ENCODE measurements around the gene INPP5K. TPM values are rescaled to one million over a fixed set of nuclear protein-coding genes. Genes with fewer than 3 reads are reported as not detected.

Gene INPP5K
- total RNA-seq, 6 experiments from 2014 or later, result 12.7 to 22.6 (median 18.2) TPM

- Histone ChIP-seq H3K4me1 (no peaks in the 10 kb centered on the region), H3K4me3 (no peak overlapping the region), H3K9me3 (no peaks in the 10 kb centered on the region), H3K36me3 (peaks cover 0 to 47% (median 16%) of the 10 kb centered on the region in 4 donors), H3K27me3 (no peaks in the 10 kb centered on the region), H3K27ac (no peak overlapping the region)
- WGBS (ENCODE audit: insufficient coverage, low coverage, low lambda C conversion rate, missing lambda C conversion rate), result 92% methylated on average over 9 of the region's 15 CpGs
- peak in 1 of 3 donors; percentile 45 for DNase-seq
- intact Hi-C loops (cut with DNase I), result no loop called here
- TF ChIP-seq CTCF (IDR thresholded peaks at IDR 0.05) (no peak), POLR2A (IDR thresholded peaks at IDR 0.05) (no peak)
- no peak for ATAC-seq
These were observed 41.0 kb downstream of the INPP5K start for GRCh38 chr17:1475321-1475854.

- Histone ChIP-seq H3K4me3 (no peak overlapping the region), H3K9me3 (no peaks in the 10 kb centered on the region), H3K27ac (no peak overlapping the region), H3K36me3 (peaks cover 0 to 41% (median 17%) of the 10 kb centered on the region in 4 donors), H3K27me3 (no peaks in the 10 kb centered on the region), H3K4me1 (no peaks in the 10 kb centered on the region)
- 98% methylated on average over 11 of the region's 31 CpGs for WGBS (ENCODE audit: insufficient coverage, low coverage, low lambda C conversion rate, missing lambda C conversion rate)
- intact Hi-C loops (cut with DNase I), result no loop called here
- peak in 2 of 4 donors; percentile 12 to 49 for ATAC-seq
- TF ChIP-seq POLR2A (IDR thresholded peaks at IDR 0.05), result no peak
- TF ChIP-seq CTCF (IDR thresholded peaks at IDR 0.05), result no peak
- DNase-seq, result peak in 2 of 3 donors; percentile 46 to 51
These were observed 41.8 kb downstream of the INPP5K start for GRCh38 chr17:1474402-1475189.

GRCh38 chr17:1473841-1474240 lies 42.6 kb downstream of the INPP5K start:
- no peaks in the 10 kb centered on the region for H3K9me3 ChIP-seq
- intact Hi-C loops (cut with DNase I), result no loop called here
- no peak overlapping the region for H3K4me3 ChIP-seq
- no peak for DNase-seq
- peaks cover 0 to 34% (median 14%) of the 10 kb centered on the region in 4 donors for H3K36me3 ChIP-seq
- no peak overlapping the region for H3K27ac ChIP-seq
- TF ChIP-seq POLR2A (IDR thresholded peaks at IDR 0.05), result no peak
- no peak for TF ChIP-seq CTCF (IDR thresholded peaks at IDR 0.05)
- H3K4me1 ChIP-seq, result peaks cover 0 to 6% (median 1%) of the 10 kb centered on the region in 4 donors
- no peaks in the 10 kb centered on the region for H3K27me3 ChIP-seq
- ATAC-seq, result no peak
- WGBS (ENCODE audit: insufficient coverage, low coverage, low lambda C conversion rate, missing lambda C conversion rate), result 75% methylated on average over 5 of the region's 10 CpGs

- Histone ChIP-seq H3K27ac (no peak overlapping the region), H3K9me3 (no peaks in the 10 kb centered on the region), H3K27me3 (no peaks in the 10 kb centered on the region), H3K36me3 (peaks cover 0 to 27% (median 11%) of the 10 kb centered on the region in 4 donors), H3K4me1 (peaks cover 0 to 13% (median 5%) of the 10 kb centered on the region in 4 donors), H3K4me3 (no peak overlapping the region)
- 60% methylated on average over 1 of the region's 11 CpGs for WGBS (ENCODE audit: insufficient coverage, low coverage, low lambda C conversion rate, missing lambda C conversion rate)
- intact Hi-C loops (cut with DNase I), result no loop called here
- TF ChIP-seq POLR2A (IDR thresholded peaks at IDR 0.05), result no peak
- peak in 1 of 4 donors; percentile 14 for TF ChIP-seq CTCF (IDR thresholded peaks at IDR 0.05)
- peak in 3 of 4 donors; percentile 5 to 29 (median 14) for ATAC-seq
- no peak for DNase-seq
These were observed 43.2 kb downstream of the INPP5K start for GRCh38 chr17:1473170-1473569.

Data from right lobe of liver (tissue), 6 donors.